Activated naive CD8-positive, alpha-beta T cell treated with anti-CD3 and anti-CD28 coated beads, Interleukin-2, amount 50 U/mL, for 16 hours (primary cell): Measurements from ENCODE around the gene PCDHA4.
"Not testable (repeated sequence)": the region's sequence is repeated elsewhere in the genome, so short reads cannot be mapped to it uniquely, and the experiment has no call there.

Source experiments
- DNase-seq: peaks from one replicate; pipeline ENCODE4 v3.0.0-alpha.2; 2020; ENCODE audit warnings: low read depth, low spot score

PCDHA4 gene

GRCh38 chr5:140806834-140807775 is at the start of gene PCDHA4:
Gene PCDHA4, plus strand, starts transcription at chr5:140807068.
- no peak for DNase-seq

DNA sequence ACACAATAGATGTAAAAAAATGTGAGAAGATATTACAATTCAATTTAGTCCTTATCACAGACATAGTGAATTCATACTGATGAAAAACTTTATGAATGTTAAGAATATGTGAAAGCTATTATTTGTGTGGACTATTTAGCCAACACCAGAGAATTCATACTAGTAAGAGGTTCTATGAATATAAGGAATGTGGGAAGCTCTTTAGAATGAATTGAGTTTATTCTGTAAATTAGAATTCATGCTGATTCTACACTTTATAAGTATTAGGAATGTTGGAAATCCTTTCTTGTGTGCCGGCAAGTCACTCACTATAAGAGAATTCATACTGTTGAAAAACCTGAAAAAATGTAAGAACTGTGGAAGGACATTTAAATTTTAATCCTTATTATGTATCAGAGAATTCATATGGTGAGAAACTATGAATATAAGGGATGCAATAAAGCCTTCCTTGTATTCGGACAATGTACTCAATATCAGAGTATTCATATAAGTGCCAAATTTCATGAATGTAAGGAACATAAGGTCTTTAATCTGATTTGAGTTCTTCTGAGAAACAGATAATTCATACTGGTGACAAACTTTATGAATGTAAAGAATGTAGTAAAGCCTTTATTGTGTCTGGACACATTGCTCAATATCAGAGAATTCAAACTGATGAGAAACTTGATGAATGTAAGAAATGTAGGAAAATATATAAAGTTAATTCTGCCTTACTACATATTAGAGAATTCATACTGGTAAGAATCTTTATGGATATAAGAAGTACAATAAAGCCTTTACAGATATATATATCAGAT is 42.5 kb upstream of the PCDHA4 start:
- no peak for DNase-seq

GRCh38 chr5:140767444-140767843 is 39.4 kb upstream of the PCDHA4 start:
- DNase-seq = no peak

- no peak for DNase-seq
Measured at GRCh38 chr5:140780512-140780911, 26.4 kb upstream of the PCDHA4 start.

- DNase-seq = no peak
Measured at GRCh38 chr5:140785905-140786686, 20.8 kb upstream of the PCDHA4 start, which contains the start of gene PCDHA1. Gene PCDHA1, plus strand, starts transcription at chr5:140786140.

DNA sequence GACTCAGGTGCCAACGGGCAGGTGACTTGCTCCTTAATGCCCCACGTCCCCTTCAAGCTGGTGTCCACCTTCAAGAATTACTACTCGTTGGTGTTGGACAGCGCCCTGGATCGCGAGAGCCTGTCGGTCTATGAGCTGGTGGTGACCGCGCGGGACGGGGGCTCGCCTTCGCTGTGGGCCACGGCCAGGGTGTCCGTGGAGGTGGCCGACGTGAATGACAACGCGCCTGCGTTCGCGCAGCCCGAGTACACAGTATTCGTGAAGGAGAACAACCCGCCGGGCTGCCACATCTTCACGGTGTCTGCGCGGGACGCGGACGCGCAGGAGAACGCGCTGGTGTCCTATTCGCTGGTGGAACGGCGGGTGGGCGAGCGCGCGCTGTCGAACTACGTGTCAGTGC is 19.4 kb upstream of the PCDHA4 start:
- DNase-seq = not testable (repeated sequence)

DNA sequence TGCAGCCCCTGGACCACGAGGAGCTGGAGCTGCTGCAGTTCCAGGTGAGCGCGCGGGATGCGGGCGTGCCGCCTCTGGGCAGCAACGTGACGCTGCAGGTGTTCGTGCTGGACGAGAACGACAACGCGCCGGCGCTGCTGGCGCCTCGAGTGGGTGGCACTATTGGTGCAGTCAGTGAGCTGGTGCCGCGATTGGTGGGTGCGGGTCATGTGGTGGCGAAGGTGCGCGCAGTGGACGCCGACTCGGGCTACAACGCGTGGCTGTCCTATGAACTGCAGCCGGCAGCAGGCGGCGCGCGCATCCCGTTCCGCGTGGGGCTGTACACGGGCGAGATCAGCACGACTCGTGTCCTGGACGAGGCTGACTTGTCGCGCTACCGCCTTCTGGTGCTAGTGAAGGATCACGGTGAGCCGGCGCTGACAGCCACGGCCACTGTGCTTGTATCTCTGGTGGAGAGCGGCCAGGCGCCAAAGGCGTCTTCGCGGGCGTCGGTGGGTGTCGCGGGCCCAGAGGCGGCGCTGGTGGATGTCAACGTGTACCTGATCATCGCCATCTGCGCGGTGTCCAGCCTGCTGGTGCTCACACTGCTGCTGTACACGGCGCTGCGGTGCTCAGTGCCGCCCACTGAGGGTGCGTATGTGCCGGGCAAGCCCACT is 18.9 kb upstream of the PCDHA4 start:
- not testable (repeated sequence) for DNase-seq

DNA sequence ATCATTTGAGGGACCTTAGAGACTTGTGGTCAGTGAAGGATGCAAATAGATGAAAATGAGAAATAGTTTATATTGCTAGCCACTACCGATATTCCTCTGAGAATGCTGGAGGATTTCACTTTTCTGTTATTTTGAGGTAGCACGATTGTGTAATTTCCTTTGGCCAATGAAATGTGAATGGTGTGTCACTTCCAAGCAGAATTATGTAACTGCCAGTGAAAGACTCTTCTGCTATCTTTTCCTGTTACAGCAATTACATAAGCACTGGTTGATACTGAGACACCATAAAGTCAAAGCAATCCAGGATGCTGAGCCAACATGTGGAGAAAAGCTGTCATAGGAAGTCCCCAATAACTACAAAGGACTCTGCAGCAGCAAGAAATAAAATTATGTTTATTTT is 15.8 kb upstream of the PCDHA4 start:
- no peak for DNase-seq

DNA sequence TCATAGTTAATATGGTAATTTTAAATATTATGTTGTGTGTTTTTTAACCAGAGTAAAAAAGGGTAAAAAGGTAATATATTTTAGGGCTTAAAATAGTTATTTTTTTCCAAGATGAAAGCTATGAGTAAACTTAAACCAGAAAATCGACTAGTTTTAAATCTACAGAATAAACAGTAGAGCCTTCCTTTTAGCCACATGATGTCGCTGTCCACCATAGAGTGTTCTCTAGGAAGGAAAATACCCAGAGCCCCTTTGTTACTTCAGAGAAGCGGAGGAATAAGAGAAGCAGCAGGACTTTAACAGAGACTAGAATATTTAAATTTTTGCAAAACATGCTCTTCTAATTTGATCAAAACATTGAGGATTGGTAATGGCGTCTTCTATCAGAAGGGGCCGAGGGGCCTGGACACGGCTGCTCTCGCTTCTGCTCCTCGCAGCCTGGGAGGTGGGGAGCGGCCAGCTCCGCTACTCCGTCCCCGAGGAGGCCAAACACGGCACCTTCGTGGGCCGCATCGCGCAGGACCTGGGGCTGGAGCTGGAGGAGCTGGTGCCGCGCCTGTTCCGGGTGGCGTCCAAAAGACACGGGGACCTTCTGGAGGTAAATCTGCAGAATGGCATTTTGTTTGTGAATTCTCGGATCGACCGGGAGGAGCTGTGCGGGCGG is 12.1 kb upstream of the PCDHA4 start, which contains the start of gene PCDHA2:
TSS of gene PCDHA2 (plus strand) at position 258 of the 664 bp plus-strand sequence.
- DNase-seq = no peak

- DNase-seq = no peak
Measured at GRCh38 chr5:140795259-140795641, 11.6 kb upstream of the PCDHA4 start.

GRCh38 chr5:140796072-140796717 is 10.7 kb upstream of the PCDHA4 start:
- DNase-seq = not testable (repeated sequence)

DNA sequence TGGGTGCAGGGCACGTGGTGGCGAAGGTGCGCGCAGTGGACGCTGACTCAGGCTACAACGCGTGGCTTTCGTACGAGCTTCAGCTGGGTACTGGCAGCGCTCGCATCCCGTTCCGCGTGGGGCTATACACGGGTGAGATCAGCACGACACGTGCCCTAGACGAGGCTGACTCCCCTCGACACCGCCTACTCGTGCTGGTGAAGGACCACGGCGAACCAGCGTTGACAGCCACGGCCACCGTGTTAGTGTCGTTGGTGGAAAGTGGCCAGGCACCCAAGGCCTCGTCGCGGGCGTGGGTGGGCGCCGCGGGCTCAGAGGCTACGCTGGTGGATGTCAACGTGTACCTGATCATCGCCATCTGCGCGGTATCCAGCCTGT is 10.2 kb upstream of the PCDHA4 start:
- DNase-seq = no peak

GRCh38 chr5:140800816-140801493 is 5.9 kb upstream of the PCDHA4 start, which contains the start of gene PCDHA3:
Gene PCDHA3, plus strand, starts transcription at chr5:140801057.
- no peak for DNase-seq

- no peak for DNase-seq
Measured at GRCh38 chr5:140801494-140801841, 5.4 kb upstream of the PCDHA4 start.

GRCh38 chr5:140802381-140802780 is 4.5 kb upstream of the PCDHA4 start:
- not testable (repeated sequence) for DNase-seq

DNA sequence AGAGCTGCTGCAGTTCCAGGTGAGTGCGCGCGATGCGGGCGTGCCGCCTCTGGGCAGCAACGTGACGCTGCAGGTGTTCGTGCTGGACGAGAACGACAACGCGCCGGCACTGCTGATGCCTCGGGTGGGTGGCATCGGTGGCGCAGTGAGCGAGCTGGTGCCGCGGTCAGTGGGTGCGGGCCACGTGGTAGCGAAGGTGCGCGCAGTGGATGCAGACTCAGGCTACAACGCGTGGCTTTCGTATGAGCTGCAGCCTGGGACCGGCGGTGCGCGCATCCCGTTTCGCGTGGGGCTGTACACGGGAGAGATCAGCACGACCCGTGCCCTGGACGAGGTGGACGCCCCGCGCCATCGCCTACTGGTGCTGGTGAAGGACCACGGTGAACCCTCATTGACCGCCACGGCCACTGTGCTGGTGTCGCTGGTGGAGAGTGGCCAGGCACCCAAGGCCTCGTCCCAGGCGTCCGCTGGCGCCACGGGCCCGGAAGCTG is 4.0 kb upstream of the PCDHA4 start:
- no peak for DNase-seq

DNA sequence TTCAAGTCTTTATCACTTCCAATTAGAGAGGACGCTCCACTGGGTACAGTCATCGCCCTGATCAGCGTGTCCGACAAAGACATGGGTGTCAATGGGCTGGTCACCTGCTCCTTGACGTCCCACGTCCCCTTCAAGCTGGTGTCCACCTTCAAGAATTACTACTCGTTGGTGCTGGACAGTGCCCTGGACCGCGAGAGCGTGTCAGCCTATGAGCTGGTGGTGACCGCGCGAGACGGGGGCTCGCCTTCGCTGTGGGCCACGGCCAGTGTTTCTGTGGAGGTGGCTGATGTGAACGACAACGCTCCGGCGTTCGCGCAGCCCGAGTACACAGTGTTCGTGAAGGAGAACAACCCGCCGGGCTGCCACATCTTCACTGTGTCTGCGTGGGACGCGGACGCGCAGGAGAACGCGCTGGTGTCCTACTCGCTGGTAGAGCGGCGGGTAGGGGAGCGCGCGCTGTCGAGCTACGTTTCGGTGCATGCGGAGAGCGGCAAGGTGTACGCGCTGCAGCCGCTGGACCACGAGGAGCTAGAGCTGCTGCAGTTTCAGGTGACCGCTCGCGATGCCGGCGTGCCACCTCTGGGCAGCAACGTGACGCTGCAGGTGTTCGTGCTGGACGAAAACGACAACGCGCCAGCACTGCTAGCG is 1.5 kb downstream of the PCDHA4 start:
- not testable (repeated sequence) for DNase-seq

DNA sequence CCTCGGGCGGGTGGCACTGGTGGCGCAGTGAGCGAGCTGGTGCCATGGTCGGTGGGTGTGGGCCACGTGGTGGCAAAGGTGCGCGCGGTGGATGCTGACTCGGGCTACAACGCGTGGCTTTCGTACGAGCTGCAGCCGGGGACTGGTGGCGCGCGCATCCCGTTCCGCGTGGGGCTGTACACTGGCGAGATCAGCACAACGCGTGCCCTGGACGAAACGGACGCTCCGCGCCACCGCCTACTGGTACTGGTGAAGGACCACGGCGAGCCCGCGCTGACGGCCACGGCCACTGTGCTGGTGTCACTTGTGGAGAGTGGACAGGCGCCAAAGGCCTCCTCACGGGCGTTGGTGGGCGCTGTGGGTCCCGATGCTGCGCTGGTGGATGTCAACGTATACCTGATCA is 2.0 kb downstream of the PCDHA4 start:
- DNase-seq = no peak
